GM12878 (cell line): Measurements from ENCODE around the gene GPC6. TPM values are rescaled to one million over a fixed set of nuclear protein-coding genes. Genes with fewer than 3 reads are reported as not detected.

Experiments used
- ATAC-seq: fragments of 200-7000 bp; cut with Tn5 transposase; 3 replicates; pipeline ENCODE4 v1.9.1; 2020; ENCODE audit warnings: mild to moderate bottlenecking, moderate library complexity
- BruUV-seq: library from RNA; stranded (reverse); fragments of 400-500 nt; replicated peaks from 2 replicates; lab custom pipeline; 2021; lab: Mats Ljungman, UMichigan
- CTCF ChIA-PET: fragments of 300-600 bp; sonication (Branson Sonifier 250); formaldehyde crosslinking; extraction: SDS; loops from one replicate; lab custom pipeline; 2021; ENCODE audit warnings: inconsistent platforms; lab: Yijun Ruan, JAX
- POLR2A ChIA-PET: fragments of 350-600 bp; formaldehyde crosslinking; extraction: SDS; loops from one replicate; lab custom pipeline; 2021; ENCODE audit warnings: inconsistent platforms; lab: Charles Lee
- RAD21 ChIA-PET: fragments of 300-600 bp; sonication (Branson Sonifier 250); formaldehyde crosslinking; loops from one replicate; lab custom pipeline; 2023; ENCODE audit warnings: antibody characterized with exemption; ENCODE audit not compliant: unreplicated experiment; lab: Charles Lee
- SMC1A ChIA-PET: fragments of 300-600 bp; sonication (Branson Sonifier 250); formaldehyde crosslinking; loops from one replicate; lab custom pipeline; 2023; ENCODE audit not compliant: unreplicated experiment, uncharacterized antibody; lab: Charles Lee
- DNase-seq: peaks from one replicate; pipeline ENCODE4 v3.0.0-alpha.2; 2011; ENCODE audit warnings: low read depth, low spot score
- FAIRE-seq: peaks from 3 replicates; lab custom pipeline; 2011; peaks lifted over from hg19 to GRCh38; lab: Jason Lieb, UNC
- H2AFZ ChIP-seq: 2 replicates; pipeline ENCODE4 v1.6.0; 2011; ENCODE audit warnings: low read depth, low read length, control low read depth; ENCODE audit not compliant: control insufficient read depth
- H3K27ac ChIP-seq: 2 replicates; pipeline ENCODE4 v1.5.1; 2011; ENCODE audit warnings: control low read depth; ENCODE audit not compliant: control insufficient read depth, insufficient read depth
- H3K27me3 ChIP-seq, 2 experiments: replicated peaks in 1 of 2; 2 replicates each; pipeline versions ENCODE4 v1.6.0 to v1.6.1; 2011; ENCODE audit warnings: low read length in 1 of 2; ENCODE audit not compliant: control insufficient read depth in 2 of 2, insufficient read depth in 2 of 2
- H3K36me3 ChIP-seq, 2 experiments: 2 replicates each; pipeline ENCODE4 v1.5.1; 2011; ENCODE audit warnings: low read length in 1 of 2; ENCODE audit not compliant: control insufficient read depth in 2 of 2, insufficient read depth in 2 of 2
- H3K4me1 ChIP-seq: 2 replicates; pipeline ENCODE4 v1.6.1; 2011; ENCODE audit warnings: mild to moderate bottlenecking, low read length, moderate library complexity, mixed read lengths; ENCODE audit not compliant: control insufficient read depth, insufficient read depth
- H3K4me2 ChIP-seq: 2 replicates; pipeline ENCODE4 v1.6.0; 2011; ENCODE audit warnings: control low read depth; ENCODE audit not compliant: control insufficient read depth, insufficient read depth
- H3K4me3 ChIP-seq: fragments of 200-600 bp; sonication (generic); 2 replicates; pipeline ENCODE4 v1.5.1; 2016
- H3K79me2 ChIP-seq: 2 replicates; pipeline ENCODE4 v1.6.0; 2011; ENCODE audit warnings: low read length; ENCODE audit not compliant: control insufficient read depth, insufficient read depth
- H3K9ac ChIP-seq: 2 replicates; pipeline ENCODE4 v1.8.0; 2011; ENCODE audit warnings: low read length, control low read depth, mixed read lengths; ENCODE audit not compliant: control insufficient read depth, insufficient read depth
- H3K9me3 ChIP-seq: replicated peaks from 3 replicates; pipeline ENCODE4 v1.5.1; 2011; ENCODE audit warnings: mild to moderate bottlenecking, low read length; ENCODE audit not compliant: control insufficient read depth, insufficient read depth
- H4K20me1 ChIP-seq: 2 replicates; pipeline ENCODE4 v1.6.0; 2011; ENCODE audit not compliant: control insufficient read depth, insufficient read depth
- MYB ChIP-seq: fragments of 150-350 bp; IDR thresholded peaks from 2 replicates; pipeline ENCODE4 v1.6.1; 2014; ENCODE audit warnings: mild to moderate bottlenecking, low read depth, low read length, borderline replicate concordance
- PBX3 ChIP-seq: IDR thresholded peaks from 2 replicates; pipeline ENCODE4 v1.6.1; 2011; ENCODE audit warnings: mild to moderate bottlenecking, low read depth, low read length, moderate library complexity; ENCODE audit not compliant: insufficient replicate concordance
- RELA ChIP-seq: fragments of 450-650 bp; IDR thresholded peaks from 2 replicates; pipeline ENCODE4 v1.8.0; 2014; ENCODE audit warnings: borderline replicate concordance; ENCODE audit not compliant: partially characterized antibody
- SMC3 ChIP-seq: IDR thresholded peaks from 2 replicates; pipeline ENCODE4 v1.6.1; 2011; ENCODE audit warnings: low read length, improper control_type of control experiment, borderline replicate concordance
- TBL1XR1 ChIP-seq: IDR thresholded peaks from 2 replicates; pipeline ENCODE4 v1.6.1; 2012; ENCODE audit warnings: low read depth, low read length, improper control_type of control experiment
- USF1 ChIP-seq: IDR thresholded peaks from 2 replicates; pipeline ENCODE4 v1.6.1; 2011; ENCODE audit warnings: borderline replicate concordance, low read depth, mild to moderate bottlenecking, moderate library complexity, mixed read lengths, low read length; ENCODE audit not compliant: insufficient read depth; ENCODE audit errors: extremely low read length
- WGBS: methylation state at CpG from one replicate; pipeline ENCODE4 v1.1.6; 2016; ENCODE audit warnings: low lambda C conversion rate; ENCODE audit not compliant: insufficient replicate concordance, insufficient coverage; ENCODE audit errors: missing lambda C conversion rate; 5-methylcytosine and 5-hydroxymethylcytosine counted together
- in situ Hi-C: fragments of 300-500 bp; cut with MboI; formaldehyde crosslinking; loops from 9 replicates; pipeline ENCODE4 v1.14.3; 2018; ENCODE audit warnings: mixed read lengths
- intact Hi-C: fragments of 100-400 bp; cut with micrococcal nuclease; formaldehyde crosslinking; loops from one replicate; pipeline ENCODE4 v1.14.2; 2022; ENCODE audit not compliant: unreplicated experiment
- polyA plus RNA-seq, 11 experiments: library from polyadenylated mRNA; depleted of rRNA in 4 of 11; unstranded in 6 of 11; stranded (reverse) in 5 of 11; fragments of >200 nt; fragmentation: Nextera tagmentation in 4 of 11; fragmentation: Illumina TruSeq in 1 of 11; extraction: Ambion mirVana in 4 of 11; extraction: Trizol in 1 of 11; gene quantifications; 1 replicate in 1 of 11; 2 replicates in 10 of 11; pipeline versions ENCODE4 v1.2.1 to v1.2.3, GENCODE V29; 2011 to 2016; ENCODE audit warnings: inconsistent platforms in 2 of 11, missing spikeins in 2 of 11, low read depth in 1 of 11
- total RNA-seq, 4 experiments: library from RNA; depleted of rRNA in 3 of 4; stranded (reverse); fragments of >200 nt in 3 of 4; fragmentation: Illumina TruSeq in 1 of 4; extraction: Trizol in 1 of 4; gene quantifications; 2 replicates each; pipeline versions ENCODE4 v1.2.1 to v1.2.3, GENCODE V29; 2013 to 2021
- TF ChIP-seq, protein P1 (sequence below): fragments of 450-650 bp; IDR thresholded peaks from 2 replicates; pipeline ENCODE4 v1.6.1; 2017; ENCODE audit warnings: mild to moderate bottlenecking, low read depth, inconsistent platforms; ENCODE audit not compliant: poor library complexity, severe bottlenecking
- TF ChIP-seq, protein P2 (sequence below): IDR thresholded peaks from 2 replicates; pipeline ENCODE4 v1.6.1; 2012; ENCODE audit warnings: improper control_type of control experiment, low read depth, low read length; ENCODE audit not compliant: insufficient replicate concordance
- TF ChIP-seq, protein P3 (sequence below): fragments of 450-650 bp; IDR thresholded peaks from 2 replicates; pipeline ENCODE4 v1.6.1; 2016; ENCODE audit warnings: mild to moderate bottlenecking

GPC6 gene
- total and polyA plus RNA-seq, 10 of the 15 experiments (the other 5 are each of a cell fraction or from before 2014, with no cell fraction given): 0.03 to 0.04 (median 0.03) TPM; not detected in 7

DNA sequence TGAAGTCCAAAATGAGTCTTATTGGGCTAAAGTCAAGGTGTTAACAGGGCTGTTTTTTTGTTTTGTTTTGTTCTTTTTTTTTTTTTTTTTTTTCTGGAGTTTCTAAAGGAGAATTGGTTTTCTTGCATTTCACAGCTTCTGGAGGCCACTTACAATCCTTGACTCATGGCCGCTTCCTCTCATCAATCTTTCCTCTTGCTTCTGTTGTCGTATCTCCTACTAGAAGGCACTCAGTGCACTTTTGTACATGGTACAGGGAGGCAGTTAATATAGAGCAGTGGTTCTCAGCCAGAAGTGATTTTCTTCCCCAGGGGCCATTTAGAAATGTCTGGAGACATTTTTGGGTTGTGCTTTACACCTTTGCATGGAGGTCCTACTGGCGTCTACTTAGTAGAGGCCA is 706.3 kb downstream of the GPC6 start:
- ChIA-PET POLR2A (no interaction called here), CTCF (no interaction called here), SMC1A (no interaction called here), RAD21 (no interaction called here)
- Histone ChIP-seq H3K4me1 (no peaks in the 10 kb centered on the region), H4K20me1 (no peaks in the 10 kb centered on the region), H2AFZ (no peak overlapping the region), H3K36me3 (no peaks in the 10 kb centered on the region), H3K9ac (no peak overlapping the region), H3K27ac (no peak overlapping the region), H3K79me2 (no peaks in the 10 kb centered on the region), H3K9me3 (no peaks in the 10 kb centered on the region), H3K4me2 (no peak overlapping the region), H3K27me3 (no peaks in the 10 kb centered on the region), H3K4me3 (no peak overlapping the region)
- DNase-seq (no peak), ATAC-seq (no peak), FAIRE-seq (no peak)
- BruUV-seq: no TSS peak
- in situ Hi-C loops (no loop called here), intact Hi-C loops (no loop called here)
- WGBS: 13% methylated on average over 3 of the region's 3 CpGs
- TF ChIP-seq, protein P1, sequence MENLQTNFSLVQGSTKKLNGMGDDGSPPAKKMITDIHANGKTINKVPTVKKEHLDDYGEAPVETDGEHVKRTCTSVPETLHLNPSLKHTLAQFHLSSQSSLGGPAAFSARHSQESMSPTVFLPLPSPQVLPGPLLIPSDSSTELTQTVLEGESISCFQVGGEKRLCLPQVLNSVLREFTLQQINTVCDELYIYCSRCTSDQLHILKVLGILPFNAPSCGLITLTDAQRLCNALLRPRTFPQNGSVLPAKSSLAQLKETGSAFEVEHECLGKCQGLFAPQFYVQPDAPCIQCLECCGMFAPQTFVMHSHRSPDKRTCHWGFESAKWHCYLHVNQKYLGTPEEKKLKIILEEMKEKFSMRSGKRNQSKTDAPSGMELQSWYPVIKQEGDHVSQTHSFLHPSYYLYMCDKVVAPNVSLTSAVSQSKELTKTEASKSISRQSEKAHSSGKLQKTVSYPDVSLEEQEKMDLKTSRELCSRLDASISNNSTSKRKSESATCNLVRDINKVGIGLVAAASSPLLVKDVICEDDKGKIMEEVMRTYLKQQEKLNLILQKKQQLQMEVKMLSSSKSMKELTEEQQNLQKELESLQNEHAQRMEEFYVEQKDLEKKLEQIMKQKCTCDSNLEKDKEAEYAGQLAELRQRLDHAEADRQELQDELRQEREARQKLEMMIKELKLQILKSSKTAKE: no peak
- TF ChIP-seq, protein P2, sequence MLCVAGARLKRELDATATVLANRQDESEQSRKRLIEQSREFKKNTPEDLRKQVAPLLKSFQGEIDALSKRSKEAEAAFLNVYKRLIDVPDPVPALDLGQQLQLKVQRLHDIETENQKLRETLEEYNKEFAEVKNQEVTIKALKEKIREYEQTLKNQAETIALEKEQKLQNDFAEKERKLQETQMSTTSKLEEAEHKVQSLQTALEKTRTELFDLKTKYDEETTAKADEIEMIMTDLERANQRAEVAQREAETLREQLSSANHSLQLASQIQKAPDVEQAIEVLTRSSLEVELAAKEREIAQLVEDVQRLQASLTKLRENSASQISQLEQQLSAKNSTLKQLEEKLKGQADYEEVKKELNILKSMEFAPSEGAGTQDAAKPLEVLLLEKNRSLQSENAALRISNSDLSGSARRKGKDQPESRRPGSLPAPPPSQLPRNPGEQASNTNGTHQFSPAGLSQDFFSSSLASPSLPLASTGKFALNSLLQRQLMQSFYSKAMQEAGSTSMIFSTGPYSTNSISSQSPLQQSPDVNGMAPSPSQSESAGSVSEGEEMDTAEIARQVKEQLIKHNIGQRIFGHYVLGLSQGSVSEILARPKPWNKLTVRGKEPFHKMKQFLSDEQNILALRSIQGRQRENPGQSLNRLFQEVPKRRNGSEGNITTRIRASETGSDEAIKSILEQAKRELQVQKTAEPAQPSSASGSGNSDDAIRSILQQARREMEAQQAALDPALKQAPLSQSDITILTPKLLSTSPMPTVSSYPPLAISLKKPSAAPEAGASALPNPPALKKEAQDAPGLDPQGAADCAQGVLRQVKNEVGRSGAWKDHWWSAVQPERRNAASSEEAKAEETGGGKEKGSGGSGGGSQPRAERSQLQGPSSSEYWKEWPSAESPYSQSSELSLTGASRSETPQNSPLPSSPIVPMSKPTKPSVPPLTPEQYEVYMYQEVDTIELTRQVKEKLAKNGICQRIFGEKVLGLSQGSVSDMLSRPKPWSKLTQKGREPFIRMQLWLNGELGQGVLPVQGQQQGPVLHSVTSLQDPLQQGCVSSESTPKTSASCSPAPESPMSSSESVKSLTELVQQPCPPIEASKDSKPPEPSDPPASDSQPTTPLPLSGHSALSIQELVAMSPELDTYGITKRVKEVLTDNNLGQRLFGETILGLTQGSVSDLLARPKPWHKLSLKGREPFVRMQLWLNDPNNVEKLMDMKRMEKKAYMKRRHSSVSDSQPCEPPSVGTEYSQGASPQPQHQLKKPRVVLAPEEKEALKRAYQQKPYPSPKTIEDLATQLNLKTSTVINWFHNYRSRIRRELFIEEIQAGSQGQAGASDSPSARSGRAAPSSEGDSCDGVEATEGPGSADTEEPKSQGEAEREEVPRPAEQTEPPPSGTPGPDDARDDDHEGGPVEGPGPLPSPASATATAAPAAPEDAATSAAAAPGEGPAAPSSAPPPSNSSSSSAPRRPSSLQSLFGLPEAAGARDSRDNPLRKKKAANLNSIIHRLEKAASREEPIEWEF: no peak
- TF ChIP-seq MYB (no peak), USF1 (no peak), RELA (no peak), PBX3 (no peak), TBL1XR1 (no peak), SMC3 (no peak)
- TF ChIP-seq, protein P3, sequence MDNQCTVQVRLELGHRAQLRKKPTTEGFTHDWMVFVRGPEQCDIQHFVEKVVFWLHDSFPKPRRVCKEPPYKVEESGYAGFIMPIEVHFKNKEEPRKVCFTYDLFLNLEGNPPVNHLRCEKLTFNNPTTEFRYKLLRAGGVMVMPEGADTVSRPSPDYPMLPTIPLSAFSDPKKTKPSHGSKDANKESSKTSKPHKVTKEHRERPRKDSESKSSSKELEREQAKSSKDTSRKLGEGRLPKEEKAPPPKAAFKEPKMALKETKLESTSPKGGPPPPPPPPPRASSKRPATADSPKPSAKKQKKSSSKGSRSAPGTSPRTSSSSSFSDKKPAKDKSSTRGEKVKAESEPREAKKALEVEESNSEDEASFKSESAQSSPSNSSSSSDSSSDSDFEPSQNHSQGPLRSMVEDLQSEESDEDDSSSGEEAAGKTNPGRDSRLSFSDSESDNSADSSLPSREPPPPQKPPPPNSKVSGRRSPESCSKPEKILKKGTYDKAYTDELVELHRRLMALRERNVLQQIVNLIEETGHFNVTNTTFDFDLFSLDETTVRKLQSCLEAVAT: no peak
